SHP77 treated with DMSO at 0.1 percent for 48 hours (cell line): ENCODE data around the gene SLC1A2.

Experiments used
- DNase-seq: peaks from one replicate; lab custom pipeline; 2025; lab: John Stamatoyannopoulos, UW

The SLC1A2 gene

DNA sequence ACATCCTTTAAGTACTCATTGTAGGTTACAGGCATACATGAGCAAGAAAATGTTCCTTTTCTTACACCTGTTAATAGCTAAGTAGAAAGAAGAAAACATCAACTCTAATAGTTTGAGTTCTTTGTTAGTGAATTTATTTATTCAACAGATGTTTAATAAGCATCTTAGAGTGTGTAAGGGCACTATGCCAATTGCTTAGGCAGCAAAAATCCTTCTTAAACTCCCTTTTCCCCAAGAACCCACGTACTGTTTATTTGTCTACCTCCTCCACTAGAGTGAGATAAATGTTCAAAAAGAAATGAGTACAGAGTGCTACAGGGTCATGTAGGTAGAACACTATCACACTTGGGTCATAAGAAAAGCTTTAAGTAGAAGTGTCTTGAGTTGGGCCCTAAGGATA lies 149.0 kb downstream of the SLC1A2 start:
- no peak for DNase-seq

DNA sequence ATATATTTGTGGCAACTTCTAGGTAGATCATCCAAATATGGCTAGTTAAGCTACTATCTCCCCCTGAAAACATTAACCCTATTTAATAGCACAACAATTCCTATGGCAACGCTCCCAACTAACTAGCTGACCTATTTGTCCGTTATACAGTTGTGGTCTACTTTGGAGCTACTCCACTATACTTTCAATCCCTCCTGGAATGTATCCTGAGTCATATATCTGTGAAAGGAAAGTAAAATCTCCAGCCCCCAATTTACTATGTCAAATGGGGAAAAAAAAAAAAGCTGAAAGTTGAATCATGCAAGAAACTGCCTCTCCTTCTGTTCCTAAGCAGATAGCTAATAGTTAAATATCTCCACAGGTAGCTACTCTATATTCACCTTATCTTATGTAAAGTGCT lies 151.9 kb downstream of the SLC1A2 start:
- no peak for DNase-seq

DNA sequence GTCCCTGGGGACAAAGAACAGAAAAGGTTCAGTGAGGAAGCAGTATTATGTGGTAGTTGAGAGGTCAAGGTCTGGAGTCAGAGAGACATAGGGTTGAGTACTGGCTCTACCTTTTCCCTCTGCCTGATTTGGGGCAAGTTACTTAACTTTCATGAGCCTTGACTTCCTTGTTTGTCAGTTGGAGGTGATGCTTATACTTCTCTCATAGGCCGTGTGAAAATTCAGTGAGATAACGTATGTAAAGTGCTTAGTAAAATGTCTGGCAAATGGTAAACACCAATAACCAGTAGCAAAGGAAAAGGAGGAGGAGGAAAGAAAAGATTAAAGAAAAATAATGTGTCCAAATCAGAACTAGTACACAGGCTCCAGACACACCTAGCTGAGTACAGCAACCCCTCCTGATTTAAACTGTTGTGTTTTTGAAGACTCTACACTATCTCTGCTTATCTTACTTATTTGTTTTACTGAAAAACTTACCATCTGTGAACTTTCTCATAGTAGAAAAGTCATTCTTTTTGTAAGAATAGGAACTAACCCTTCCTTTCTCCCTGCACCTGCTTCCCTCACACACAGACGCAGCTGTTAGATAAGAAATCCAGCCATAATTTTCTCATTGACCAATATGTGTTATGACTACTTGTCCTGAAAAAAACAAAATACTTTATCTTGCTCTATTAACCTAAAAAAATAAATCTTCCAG lies 153.5 kb downstream of the SLC1A2 start:
- no peak for DNase-seq

DNA sequence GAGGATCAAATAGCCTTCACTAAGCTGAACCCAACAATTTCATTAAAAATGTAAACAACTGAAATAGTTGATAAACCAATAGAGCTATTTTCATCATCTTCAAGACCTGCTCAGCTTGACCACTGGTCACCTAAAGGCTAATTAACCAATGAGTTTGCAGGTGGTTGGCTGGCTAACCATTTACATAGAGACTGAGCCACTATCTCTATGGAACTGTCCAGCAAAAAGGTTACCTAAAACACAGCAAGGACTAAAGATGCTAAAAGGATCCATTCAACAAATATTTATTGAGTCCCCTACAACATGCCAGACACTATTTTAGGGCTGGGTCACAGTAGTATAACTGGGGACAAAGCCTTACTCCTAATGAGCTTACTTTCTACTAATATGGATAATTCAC lies 156.6 kb downstream of the SLC1A2 start:
- DNase-seq, result no peak

DNA sequence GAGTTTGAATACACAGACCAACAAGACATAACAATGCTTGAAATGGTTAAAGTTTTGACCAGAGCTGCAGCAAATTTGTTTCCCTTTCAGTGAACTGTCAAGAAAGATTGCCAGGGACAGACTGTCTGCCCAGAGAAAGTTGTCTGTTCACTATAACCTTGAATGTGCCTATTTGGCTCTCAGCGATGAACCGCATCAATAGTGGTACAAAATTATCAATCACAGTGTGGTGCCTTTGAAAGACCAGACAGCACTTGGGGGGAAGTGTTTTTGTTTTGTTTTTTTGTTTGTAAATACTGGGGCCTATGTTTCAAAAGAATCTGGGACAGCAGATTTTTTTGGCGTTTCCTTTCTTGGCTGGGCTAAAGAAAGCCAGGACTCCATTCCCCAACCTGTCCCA lies 157.3 kb downstream of the SLC1A2 start:
- no peak for DNase-seq

DNA sequence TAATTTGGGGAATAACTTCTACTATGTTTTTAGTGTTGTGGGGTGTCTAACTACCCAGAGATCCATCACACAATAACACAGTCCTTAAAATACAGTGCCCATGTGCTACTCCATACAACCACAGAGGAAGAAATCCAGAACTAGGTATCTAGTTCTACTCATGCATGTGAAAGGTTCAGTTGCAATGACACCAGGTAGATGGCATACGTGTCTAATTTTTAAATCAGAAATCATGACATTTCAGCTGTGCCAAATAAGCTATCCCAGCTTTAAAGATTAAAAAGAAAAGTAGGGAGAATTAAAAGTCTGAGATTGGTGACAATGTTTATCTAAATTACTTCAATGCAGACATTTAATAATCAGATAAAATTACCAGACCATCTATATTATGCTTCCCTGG lies 158.2 kb downstream of the SLC1A2 start:
- no peak for DNase-seq

DNA sequence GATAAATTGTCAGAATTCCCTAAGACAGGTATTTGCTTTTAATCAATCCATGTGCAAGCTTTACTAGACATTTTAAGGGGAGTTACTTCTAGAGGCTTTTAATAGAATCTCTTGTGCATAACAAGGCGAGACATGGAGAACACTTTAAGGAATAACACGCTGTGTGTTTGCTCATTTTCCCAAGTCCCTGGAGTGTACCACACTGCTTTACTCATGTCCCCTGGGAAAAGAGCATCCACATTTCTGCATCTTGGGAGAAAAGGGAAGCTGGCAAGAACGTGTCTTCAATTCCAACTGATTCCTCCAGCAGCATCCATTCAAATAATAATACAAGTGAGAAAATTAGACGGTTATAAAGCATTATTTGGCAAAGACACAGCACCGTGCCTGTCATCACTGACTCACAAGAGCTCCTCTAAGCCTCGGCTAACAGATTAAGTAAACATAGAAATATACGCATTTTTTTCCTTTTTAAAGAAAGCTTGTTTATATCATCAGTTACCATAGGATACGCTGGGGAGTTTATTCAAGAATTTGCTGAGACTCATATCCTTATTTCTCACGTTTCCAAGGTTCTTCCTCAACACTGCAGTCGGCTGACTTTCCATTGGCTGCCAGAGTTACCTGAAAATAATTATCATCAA lies 158.9 kb downstream of the SLC1A2 start:
- DNase-seq, result no peak

DNA sequence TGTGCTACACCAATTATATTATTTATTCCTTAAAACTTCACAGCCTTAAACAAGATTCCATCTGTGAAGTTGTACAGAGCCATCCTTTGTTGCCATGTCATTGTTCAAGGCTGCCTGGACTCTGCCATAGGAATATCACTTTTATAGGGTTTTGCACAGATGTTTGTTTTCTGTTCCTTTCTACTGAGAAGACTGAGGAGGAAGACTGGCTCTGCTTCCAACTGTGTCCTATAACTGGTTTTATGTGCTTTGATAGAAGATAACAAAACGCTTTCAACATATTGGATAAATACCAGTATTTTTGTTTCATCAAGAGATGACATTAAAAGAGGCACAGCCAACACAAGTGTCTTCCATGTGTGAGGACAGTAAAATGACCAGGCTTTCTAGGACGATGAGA lies 159.8 kb downstream of the SLC1A2 start:
- no peak for DNase-seq

DNA sequence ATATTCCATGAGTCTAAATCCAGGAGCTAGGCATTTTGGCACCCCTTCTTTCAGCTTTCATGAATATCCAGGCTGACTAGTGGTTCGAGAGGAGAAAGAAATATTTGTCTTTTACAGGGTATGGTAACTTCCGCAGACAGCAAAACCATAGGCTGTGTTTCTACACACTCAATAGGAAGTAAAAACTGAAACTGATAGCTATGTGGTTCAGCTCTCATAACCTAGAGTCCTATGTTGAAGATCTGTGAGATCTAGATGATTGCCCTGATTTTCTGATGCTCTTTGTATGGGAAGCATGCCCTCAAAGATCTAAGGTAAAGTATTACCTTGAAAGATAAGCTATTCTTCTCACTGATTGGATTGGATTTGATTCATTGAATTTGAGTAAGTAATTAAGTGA lies 162.1 kb downstream of the SLC1A2 start:
- DNase-seq, result no peak

DNA sequence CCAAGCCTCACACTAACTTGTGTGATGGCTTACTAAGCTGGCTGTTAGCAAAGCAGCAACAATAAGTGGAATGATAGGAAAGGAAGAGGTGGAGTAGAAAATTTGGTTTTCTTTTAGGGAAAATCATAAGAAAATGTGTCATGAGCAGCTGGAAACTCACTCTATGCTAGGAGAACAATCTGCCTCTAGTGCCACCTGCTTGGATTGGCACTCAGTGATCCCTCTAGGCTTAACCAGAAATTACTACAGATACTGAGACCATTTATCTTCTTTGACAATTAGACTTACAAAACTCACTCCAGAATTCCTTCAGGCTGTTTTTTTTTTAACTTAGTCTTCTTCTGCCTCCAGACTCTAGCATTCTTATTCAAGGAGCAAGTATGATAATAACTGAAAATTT lies 163.1 kb downstream of the SLC1A2 start:
- no peak for DNase-seq

DNA sequence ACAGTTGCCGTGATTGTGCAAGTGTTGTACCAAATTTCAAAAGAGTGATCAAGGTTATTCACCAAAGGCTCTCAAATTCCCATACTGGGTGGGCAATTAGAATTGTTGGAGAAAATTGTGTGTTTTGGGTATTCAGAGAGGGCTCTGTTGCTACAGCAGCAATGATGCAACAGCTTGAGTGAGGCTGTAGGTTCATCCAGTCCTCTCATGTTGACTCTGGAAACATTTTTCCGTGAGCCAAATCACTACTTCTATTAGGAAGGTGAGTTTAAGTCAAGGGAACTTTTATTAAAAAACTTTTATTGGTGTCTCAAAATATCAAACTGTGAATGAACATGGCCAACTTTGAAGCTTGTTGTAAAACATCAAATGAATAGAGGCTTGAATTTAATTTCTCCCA lies 163.8 kb downstream of the SLC1A2 start:
- DNase-seq, result no peak

DNA sequence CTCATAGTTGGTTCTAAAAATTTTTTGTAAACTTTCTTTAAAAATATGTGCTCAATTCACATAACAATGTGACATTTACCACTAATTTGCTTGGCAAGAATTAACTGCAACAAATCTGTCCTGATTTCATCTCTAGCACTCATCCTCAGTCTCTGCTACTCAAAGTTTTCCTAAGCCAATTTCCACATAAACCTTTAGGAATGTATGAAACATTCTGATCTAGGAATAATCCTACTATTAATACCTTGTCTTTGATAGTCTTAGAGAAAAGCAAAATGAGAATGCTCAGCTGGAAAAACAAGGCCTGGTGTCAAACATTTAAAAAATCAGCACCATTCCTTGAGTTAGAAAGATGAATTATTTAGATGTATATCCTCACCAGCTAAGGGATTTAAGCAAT lies 166.1 kb downstream of the SLC1A2 start:
- DNase-seq, result no peak

DNA sequence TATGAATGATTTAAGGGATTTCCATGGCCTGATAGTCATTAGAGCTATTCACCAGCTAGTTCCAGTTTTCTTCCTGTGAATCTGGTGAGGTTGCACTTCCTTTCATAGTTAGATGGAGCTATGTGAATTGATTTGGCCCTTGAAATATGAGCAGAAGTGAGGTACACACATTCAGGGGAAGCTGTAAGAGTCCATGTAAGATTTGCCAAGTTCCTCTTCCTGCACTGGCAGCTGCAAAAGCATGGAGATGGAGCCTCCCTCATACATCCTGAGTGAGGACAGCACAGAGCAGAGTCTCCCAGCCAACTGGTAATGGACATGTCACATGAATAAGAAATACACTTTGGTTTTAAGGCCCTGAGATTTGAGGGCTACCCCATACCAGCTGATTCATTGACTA lies 168.7 kb downstream of the SLC1A2 start:
- DNase-seq, result no peak

DNA sequence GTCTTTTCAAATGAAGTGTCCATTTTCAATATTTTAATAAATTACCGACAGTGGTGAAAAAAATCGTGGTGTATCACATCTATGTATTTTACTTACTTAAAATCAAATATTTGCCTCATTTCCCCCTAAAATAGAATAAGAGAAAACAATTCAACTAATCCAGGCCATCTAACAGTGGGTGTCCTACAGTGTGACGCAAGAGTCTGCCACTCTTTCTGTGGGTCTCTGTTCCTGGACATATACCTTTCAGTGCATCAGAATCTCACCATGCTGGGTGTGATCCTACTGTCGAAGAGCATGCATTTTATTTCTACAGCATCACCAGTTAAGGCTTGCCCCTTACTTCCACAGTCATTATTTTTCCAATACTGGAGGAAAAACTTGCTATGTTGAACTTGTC lies 169.2 kb downstream of the SLC1A2 start:
- no peak for DNase-seq

DNA sequence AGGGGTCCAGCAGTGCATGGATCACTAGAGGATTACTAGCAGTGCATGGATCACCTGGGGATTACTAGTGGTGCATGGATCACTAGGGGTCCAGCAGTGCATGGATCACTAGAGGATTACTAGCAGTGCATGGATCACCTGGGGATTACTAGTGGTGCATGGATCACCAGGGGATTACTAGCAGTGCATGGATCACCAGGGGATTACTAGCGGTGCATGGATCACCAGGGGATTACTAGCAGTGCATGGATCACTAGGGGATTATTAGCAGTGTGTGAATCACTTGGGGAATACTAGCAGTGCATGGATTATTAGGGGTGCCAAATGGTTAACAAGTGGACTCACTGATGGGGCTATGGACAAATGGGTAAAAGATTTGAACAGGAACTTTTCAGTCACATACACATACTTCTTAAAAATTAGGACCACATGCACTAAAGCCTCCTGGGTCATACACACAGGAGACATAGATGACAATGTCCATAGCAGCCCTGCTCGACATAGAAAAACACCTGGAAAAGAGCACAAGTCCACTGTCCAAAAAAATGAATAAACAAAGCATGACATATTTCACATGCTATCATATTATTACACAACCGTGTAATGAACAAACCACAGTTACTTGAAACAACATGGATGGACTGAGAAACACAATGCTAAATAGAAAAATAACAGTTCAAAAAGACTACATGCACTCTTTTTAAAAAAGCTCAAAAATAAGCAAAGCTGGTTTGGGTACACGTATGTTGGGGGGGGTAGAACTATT lies 170.6 kb downstream of the SLC1A2 start:
- DNase-seq, result no peak

DNA sequence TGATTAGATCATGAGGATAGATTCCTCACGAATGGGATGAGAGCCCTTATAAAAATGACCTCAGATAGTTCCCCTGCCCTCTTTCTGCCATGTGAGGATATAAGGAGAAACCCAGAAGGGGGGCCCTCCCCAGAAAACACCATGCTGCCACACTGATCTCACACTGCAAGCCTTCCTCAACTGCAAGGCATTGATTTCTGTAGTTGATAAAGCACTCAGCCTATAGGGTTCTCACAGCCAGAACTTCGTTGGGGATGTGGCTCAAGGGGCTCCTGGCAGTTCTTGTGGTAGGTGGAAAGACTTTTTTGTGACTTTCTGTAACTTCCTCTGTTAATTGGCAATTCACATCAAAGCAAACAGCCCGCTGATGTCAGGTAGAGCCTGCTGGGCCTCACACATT lies 171.5 kb downstream of the SLC1A2 start:
- no peak for DNase-seq

DNA sequence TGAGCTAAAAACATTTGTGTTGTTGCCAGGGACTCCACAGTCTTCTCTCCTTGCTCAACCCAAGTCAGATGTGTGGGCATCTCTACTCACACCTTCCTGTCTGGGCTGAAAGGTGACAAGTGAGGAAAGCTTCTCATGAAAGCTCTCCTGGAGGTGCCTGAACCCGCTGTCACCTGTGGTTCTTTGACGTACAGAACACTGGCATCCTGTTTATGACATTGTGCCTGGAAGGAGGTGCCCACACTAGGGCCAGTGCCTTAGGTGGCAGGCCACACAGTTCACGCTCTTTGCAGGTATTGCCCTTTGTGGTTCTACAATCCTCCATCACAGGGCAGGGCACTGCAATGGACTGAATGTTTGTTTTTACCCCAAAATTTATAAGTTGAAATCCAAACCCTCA lies 171.9 kb downstream of the SLC1A2 start:
- DNase-seq, result no peak

DNA sequence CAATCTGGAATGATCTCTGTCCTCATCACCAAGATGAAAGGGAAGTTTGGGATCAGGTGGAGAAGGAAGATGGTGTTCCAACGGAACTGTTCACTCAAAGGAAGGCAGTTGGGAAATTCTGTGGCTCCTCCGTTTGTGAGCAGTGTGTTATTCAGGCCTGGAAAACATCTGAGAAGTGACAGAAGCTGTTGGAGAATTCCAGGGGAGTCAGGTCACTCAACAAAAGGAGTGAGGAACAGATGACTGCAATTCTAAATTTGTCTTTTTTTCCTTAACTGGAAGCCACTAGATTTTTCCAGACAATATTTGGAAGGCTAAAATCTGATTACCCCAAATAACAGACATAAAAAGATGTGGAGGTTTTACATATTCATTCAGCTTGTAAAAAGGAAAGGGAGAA lies 172.6 kb downstream of the SLC1A2 start:
- no peak for DNase-seq

DNA sequence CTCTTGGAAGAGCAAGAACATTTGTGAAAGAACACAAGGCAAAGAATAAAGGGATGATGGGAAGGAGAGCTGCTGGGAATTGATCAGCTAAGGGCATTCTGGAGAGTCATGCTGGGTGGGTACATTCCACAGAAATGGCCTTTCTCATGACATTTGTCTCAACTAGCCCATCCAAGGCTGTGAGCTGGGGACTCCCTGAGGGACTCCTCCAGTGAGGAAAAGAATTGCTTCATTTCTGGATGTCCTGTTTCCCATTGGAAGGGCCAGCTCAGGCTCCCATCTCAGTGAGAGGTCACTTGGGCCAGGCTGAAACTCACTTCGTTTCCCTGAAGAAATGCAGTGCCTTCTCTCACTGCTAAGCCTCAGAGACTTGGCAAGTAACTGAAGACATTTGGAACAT lies 173.6 kb downstream of the SLC1A2 start:
- no peak for DNase-seq

DNA sequence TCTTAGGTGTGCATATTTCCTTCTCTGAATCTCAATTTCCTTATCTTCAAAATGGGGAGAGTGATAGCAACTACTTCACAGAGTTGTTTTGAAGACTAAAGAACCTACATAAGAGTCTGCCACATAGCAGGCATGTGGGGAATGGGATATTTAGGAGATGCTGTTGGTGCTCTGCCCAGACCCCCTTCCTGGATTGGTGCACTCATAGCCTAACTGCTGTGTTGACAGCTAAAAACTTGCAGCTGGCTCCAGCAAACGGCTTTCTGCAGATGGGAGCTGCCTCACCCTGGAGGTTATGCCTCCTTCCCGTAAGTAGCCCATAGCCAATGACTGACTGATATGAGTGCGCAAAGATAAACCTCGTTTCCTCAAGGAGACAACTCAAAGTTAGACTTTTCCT lies 174.3 kb downstream of the SLC1A2 start:
- no peak for DNase-seq

DNA sequence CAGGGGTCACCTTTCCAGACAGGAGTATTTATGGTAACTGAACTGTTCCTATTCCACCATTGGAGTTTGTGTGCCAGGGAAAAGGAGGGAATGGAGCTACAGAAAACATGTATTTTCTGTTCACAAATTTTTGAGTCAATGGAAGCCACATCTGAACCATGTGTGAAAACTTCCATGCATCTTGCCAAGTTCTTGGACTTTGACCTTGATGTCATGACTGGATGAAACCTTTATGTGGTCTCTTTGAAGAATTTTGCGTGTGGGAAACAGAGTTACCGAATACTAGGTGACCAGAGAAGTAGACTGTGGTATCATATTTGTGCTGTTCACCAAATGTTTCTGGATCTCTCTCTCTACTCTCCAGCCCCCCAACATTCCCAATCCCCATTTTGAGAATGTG lies 175.6 kb downstream of the SLC1A2 start:
- DNase-seq, result no peak

DNA sequence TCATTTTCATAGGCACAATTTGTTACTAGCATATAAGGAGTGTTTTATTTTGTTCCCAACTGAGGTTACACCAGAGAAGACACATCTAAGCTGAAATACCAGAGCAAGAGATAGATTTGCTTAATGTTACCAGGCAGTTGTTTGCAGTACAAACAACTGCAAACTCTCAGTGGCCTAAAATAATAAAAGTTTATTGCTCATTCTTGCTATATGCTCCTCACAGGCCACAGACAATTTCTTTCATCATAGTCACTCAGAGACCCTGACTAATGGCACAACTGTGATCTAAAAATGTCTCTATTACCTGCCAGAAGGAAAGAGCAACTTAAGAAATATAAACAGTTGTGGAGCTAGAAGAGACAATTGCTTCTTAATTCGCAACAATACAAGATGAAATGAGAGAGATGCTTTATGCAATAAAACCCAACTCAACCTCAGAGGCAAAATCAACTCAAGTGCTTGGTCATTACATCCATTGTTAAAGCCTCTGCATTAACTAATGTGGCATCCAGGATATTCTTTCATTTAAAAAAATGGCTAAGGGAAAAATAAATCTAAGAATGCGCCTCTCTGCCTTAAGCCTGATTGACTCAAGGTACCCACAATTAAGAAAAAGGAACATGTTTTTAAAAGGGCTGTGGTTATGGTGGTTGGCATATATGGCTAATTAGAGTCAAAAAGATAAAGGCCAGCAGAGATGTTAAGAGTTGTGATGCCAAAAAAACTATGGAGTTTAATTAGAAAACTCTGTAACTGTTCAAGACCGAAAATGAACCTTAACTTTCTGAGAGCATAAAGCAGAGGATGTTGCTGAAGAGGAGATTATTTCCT lies 176.7 kb downstream of the SLC1A2 start:
- no peak for DNase-seq

DNA sequence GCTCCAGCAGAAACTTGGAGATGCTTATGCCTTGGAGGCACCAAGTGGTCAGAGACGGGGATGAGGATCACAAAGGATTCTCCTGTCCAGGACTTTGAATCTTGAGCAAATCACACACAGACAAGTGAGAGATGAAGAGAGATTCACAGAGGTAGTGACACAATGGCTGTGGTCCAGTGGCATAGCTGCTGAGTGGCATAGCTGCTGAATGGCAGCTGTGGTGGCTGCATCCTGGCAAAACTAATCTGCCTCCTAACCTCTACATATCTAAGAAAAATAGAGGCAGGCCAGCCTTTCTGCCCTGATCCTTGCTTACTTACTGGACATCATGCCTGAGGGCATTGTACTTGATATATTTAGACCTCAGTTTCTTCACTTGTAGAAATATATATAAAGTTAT lies 177.8 kb downstream of the SLC1A2 start:
- no peak for DNase-seq
